ENCODE measurements around the gene TRIM50. TPM values are rescaled to one million over a fixed set of nuclear protein-coding genes. Genes with fewer than 3 reads are reported as not detected.
A peak's percentile ranks its signal among the peaks of the same experiment; 100 is the strongest.
"Not testable (repeated sequence)": the region's sequence is repeated elsewhere in the genome, so short reads cannot be mapped to it uniquely, and the experiment has no call there.

Gene TRIM50
- total and polyA plus RNA-seq, 9 of the 15 experiments (the other 6 are each of a cell fraction or from before 2014, with no cell fraction given): not detected

GRCh38 chr7:73320009-73320408, 7.9 kb downstream of the TRIM50 start (continued):
- TF ChIP-seq JUN (IDR thresholded peaks at IDR 0.05; ENCODE audit: borderline replicate concordance, low read depth, low read length): peak; percentile 37; the same call in 1 of the 2 replicates
- TF ChIP-seq JUN (CRISPR knock-in tag; IDR thresholded peaks at IDR 0.05; ENCODE audit: borderline replicate concordance): not testable (repeated sequence)
- TF ChIP-seq JUND (IDR thresholded peaks at IDR 0.05; ENCODE audit: borderline replicate concordance, low read depth, low read length): peak; percentile 55
- peak; percentile 55; the same call in 1 of the 3 replicates for TF ChIP-seq JUND (tag; IDR thresholded peaks at IDR 0.05; ENCODE audit: borderline replicate concordance, low read depth, low read length)
- 0 out of 2 replicates have a peak, but pooled peaks have one; percentile 4 for TF ChIP-seq SMC3 (conservative IDR thresholded peaks at IDR 0.05; ENCODE audit: insufficient read depth, low read depth, low read length)
- TF ChIP-seq, protein P1, sequence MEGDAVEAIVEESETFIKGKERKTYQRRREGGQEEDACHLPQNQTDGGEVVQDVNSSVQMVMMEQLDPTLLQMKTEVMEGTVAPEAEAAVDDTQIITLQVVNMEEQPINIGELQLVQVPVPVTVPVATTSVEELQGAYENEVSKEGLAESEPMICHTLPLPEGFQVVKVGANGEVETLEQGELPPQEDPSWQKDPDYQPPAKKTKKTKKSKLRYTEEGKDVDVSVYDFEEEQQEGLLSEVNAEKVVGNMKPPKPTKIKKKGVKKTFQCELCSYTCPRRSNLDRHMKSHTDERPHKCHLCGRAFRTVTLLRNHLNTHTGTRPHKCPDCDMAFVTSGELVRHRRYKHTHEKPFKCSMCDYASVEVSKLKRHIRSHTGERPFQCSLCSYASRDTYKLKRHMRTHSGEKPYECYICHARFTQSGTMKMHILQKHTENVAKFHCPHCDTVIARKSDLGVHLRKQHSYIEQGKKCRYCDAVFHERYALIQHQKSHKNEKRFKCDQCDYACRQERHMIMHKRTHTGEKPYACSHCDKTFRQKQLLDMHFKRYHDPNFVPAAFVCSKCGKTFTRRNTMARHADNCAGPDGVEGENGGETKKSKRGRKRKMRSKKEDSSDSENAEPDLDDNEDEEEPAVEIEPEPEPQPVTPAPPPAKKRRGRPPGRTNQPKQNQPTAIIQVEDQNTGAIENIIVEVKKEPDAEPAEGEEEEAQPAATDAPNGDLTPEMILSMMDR (IDR thresholded peaks at IDR 0.05 in 2 of 3, conservative IDR thresholded peaks at IDR 0.05 in 1 of 3; ENCODE audit: insufficient read depth in 2 of 3, low read depth in 1 of 3, low read length in 3 of 3): peak in 2 of 3 experiments; percentile 40 to 43; a peak in 5 of 6 replicates
- TF ChIP-seq TFAP4 (CRISPR knock-in tag; IDR thresholded peaks at IDR 0.05; ENCODE audit: borderline replicate concordance): peak; percentile 53; the same call in 1 of the 2 replicates
- TF ChIP-seq RAD21 (CRISPR knock-in tag; conservative IDR thresholded peaks at IDR 0.05 in 1 of 2, IDR thresholded peaks at IDR 0.05 in 1 of 2): peak; percentile 46 to 65
- TF ChIP-seq, protein P2, sequence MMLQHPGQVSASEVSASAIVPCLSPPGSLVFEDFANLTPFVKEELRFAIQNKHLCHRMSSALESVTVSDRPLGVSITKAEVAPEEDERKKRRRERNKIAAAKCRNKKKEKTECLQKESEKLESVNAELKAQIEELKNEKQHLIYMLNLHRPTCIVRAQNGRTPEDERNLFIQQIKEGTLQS (IDR thresholded peaks at IDR 0.05): peak; percentile 75
- TF ChIP-seq, protein P2 (CRISPR knock-in tag; conservative IDR thresholded peaks at IDR 0.05): not testable (repeated sequence)
- TF ChIP-seq ATF7 (IDR thresholded peaks at IDR 0.05): peak; percentile 86
- TF ChIP-seq STAG1 (CRISPR knock-in tag; IDR thresholded peaks at IDR 0.05; ENCODE audit: borderline replicate concordance): peak; percentile 46; the same call in 1 of the 2 replicates
